ENCODE measurements around the gene TRAPPC3.

DNA sequence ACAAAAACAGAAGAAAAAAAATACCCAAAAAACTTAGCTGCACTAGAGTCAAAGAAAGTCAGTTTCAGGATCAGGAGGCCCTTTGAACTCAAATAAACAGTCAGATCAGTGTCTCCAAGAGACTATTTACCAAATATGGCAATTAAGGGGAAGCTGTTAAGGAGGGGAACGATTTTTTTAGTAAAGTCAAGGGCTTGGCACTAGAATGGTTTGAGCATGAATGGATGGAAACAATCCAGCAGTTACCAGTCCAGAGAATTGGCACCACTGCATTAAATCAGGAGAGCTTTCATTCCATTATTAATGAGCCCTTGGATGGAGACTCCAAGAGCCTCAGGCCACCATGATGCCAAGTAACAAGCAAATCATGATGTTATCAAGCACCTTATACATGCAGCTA lies 7.2 kb downstream of the TRAPPC3 start:
- TF ChIP-seq, protein P1, sequence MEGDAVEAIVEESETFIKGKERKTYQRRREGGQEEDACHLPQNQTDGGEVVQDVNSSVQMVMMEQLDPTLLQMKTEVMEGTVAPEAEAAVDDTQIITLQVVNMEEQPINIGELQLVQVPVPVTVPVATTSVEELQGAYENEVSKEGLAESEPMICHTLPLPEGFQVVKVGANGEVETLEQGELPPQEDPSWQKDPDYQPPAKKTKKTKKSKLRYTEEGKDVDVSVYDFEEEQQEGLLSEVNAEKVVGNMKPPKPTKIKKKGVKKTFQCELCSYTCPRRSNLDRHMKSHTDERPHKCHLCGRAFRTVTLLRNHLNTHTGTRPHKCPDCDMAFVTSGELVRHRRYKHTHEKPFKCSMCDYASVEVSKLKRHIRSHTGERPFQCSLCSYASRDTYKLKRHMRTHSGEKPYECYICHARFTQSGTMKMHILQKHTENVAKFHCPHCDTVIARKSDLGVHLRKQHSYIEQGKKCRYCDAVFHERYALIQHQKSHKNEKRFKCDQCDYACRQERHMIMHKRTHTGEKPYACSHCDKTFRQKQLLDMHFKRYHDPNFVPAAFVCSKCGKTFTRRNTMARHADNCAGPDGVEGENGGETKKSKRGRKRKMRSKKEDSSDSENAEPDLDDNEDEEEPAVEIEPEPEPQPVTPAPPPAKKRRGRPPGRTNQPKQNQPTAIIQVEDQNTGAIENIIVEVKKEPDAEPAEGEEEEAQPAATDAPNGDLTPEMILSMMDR (IDR thresholded peaks at IDR 0.05; ENCODE audit: borderline replicate concordance, extremely low read depth, low read length, poor library complexity, severe bottlenecking) = no peak
- no peak for TF ChIP-seq EZH2 (IDR thresholded peaks at IDR 0.05; ENCODE audit: borderline replicate concordance, low read depth, low read length, severe bottlenecking)
